Activated T-cell treated with anti-CD3 and anti-CD28 coated beads, Interleukin-2, amount 50 U/mL, for 72 hours (primary cell): ENCODE results near the gene LRRFIP1. TPM values are rescaled to one million over a fixed set of nuclear protein-coding genes. Genes with fewer than 3 reads are reported as not detected.
A peak's percentile ranks its signal among the peaks of the same experiment; 100 is the strongest.

Experiments
- ATAC-seq, 2 donors: fragments of 150-1000 bp; cut with Tn5 transposase; replicated peaks in 1 of 2; 2 replicates each; pipeline ENCODE4 v1.10.0; 2021; ENCODE audit warnings: moderate library complexity in 2 of 2, mild to moderate bottlenecking in 1 of 2
- DNase-seq, 2 donors: peaks; one replicate each; pipeline ENCODE4 v3.0.0; 2021 to 2022; ENCODE audit warnings: mixed read lengths in 1 of 2
- H3K27ac Mint-ChIP-seq: one replicate; pipeline ENCODE4 v1.8.0; 2022; ENCODE audit warnings: mild to moderate bottlenecking, moderate library complexity, mixed read lengths
- H3K27me3 Mint-ChIP-seq: one replicate; pipeline ENCODE4 v1.8.0; 2022; ENCODE audit warnings: low read depth, mixed read lengths
- H3K36me3 Mint-ChIP-seq, 2 donors: one replicate each; pipeline ENCODE4 v1.8.0; 2022; ENCODE audit warnings: mixed read lengths in 2 of 2, mild to moderate bottlenecking in 1 of 2; ENCODE audit not compliant: insufficient read depth in 2 of 2
- H3K4me1 Mint-ChIP-seq: one replicate; pipeline ENCODE4 v1.8.0; 2022; ENCODE audit warnings: low read depth, mixed read lengths
- H3K4me3 Mint-ChIP-seq, 2 donors: one replicate each; pipeline ENCODE4 v1.8.0; 2022; ENCODE audit warnings: mild to moderate bottlenecking in 2 of 2, mixed read lengths in 2 of 2, moderate library complexity in 2 of 2
- H3K9me3 Mint-ChIP-seq, 2 donors: one replicate each; pipeline ENCODE4 v1.8.0; 2022; ENCODE audit warnings: mixed read lengths in 2 of 2
- total RNA-seq, 2 donors: library from RNA; stranded (reverse); gene quantifications; one replicate each; pipeline ENCODE4 v1.2.3, GENCODE V29; 2022

The LRRFIP1 gene
- total RNA-seq, 2 donors from 2014 or later = 198 to 239 TPM

DNA sequence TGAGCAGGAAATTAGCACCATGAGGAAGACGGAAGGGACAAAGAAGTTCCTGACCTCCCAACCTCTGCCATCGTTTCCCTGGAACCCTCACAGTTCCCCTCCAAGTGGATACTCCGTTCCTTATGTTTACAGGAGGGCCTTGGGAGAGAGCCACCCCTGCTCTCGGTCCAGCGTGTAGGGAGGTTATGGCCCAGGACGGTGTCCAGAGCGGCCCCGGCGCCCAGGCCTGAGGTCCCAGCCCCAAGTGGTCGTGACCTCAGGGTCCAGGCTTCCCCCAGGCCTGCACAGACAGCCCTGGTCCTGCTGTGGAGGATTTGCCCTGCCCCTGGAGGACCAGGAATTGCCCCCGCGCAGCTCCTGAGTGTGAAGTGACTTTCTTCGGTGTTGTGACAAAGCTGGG lies 109.4 kb downstream of the LRRFIP1 start:
- Mint-ChIP-seq H3K27ac (peak overlapping the region; percentile 60), H3K4me1 (peaks cover 47% of the 10 kb centered on the region)

GRCh38 chr2:237737196-237737865 lies 109.9 kb downstream of the LRRFIP1 start:
- H3K9me3 Mint-ChIP-seq = no peaks in the 10 kb centered on the region
- DNase-seq (no peak), ATAC-seq (no peak)
- H3K36me3 Mint-ChIP-seq = peaks cover 7 to 18% of the 10 kb centered on the region in 2 donors
- no peaks in the 10 kb centered on the region for H3K27me3 Mint-ChIP-seq
- peaks cover 42% of the 10 kb centered on the region for H3K4me1 Mint-ChIP-seq
- H3K4me3 Mint-ChIP-seq = no peak overlapping the region
- H3K27ac Mint-ChIP-seq = peak overlapping the region; percentile 75

More for the DNA sequence above, 109.4 kb downstream of the LRRFIP1 start:
- no peaks in the 10 kb centered on the region for H3K9me3 Mint-ChIP-seq
- DNase-seq = no peak
- no peak for ATAC-seq
- no peak overlapping the region for H3K4me3 Mint-ChIP-seq
- H3K36me3 Mint-ChIP-seq = peaks cover 7 to 18% of the 10 kb centered on the region in 2 donors
- no peaks in the 10 kb centered on the region for H3K27me3 Mint-ChIP-seq

- DNase-seq (no peak), ATAC-seq (no peak)
- Mint-ChIP-seq H3K27ac (peak overlapping the region; percentile 75), H3K9me3 (no peaks in the 10 kb centered on the region), H3K4me1 (peaks cover 34% of the 10 kb centered on the region), H3K4me3 (no peak overlapping the region), H3K36me3 (peaks cover 7 to 18% of the 10 kb centered on the region in 2 donors), H3K27me3 (no peaks in the 10 kb centered on the region)
Measured at GRCh38 chr2:237738255-237738654, 110.9 kb downstream of the LRRFIP1 start.

- ATAC-seq (no peak), DNase-seq (no peak)
- H3K4me3 Mint-ChIP-seq = no peak overlapping the region
- no peaks in the 10 kb centered on the region for H3K9me3 Mint-ChIP-seq
- H3K36me3 Mint-ChIP-seq = peaks cover 9 to 18% of the 10 kb centered on the region in 2 donors
- H3K4me1 Mint-ChIP-seq = peaks cover 37% of the 10 kb centered on the region
- no peaks in the 10 kb centered on the region for H3K27me3 Mint-ChIP-seq
- peak overlapping the region; percentile 25 for H3K27ac Mint-ChIP-seq
Measured at GRCh38 chr2:237739101-237739500, 111.7 kb downstream of the LRRFIP1 start.

- no peak for ATAC-seq
- H3K4me1 Mint-ChIP-seq = peaks cover 40% of the 10 kb centered on the region
- H3K27ac Mint-ChIP-seq = peak overlapping the region; percentile 93
- DNase-seq = no peak
- H3K36me3 Mint-ChIP-seq = peaks cover 12% of the 10 kb centered on the region in 2 donors
- H3K27me3 Mint-ChIP-seq = no peaks in the 10 kb centered on the region
- no peak overlapping the region for H3K4me3 Mint-ChIP-seq
- H3K9me3 Mint-ChIP-seq = no peaks in the 10 kb centered on the region
Measured at GRCh38 chr2:237742191-237742590, 114.8 kb downstream of the LRRFIP1 start.

DNA sequence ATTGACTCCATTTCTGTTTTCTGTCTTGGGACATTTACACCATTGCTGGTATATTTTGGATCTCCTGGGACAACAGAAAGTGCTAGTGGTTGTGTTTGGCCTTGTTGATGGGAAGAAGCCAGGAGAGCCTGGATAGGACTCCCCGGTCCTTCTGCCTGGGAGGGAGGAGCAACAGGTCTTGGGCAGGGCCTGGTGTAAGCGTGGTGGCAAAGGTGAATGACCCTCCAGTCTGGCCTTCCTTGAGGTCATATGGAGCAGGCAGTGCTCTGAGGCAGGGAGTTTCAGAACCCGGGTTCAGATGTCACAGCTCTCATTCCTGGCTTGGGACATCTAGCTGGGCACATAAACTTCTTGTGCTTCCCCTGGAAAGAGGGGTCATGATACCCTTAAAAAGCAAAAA lies 115.2 kb downstream of the LRRFIP1 start:
- H3K4me1 Mint-ChIP-seq = peaks cover 40% of the 10 kb centered on the region
- no peak overlapping the region for H3K4me3 Mint-ChIP-seq
- peaks cover 10% of the 10 kb centered on the region in 2 donors for H3K36me3 Mint-ChIP-seq
- H3K27ac Mint-ChIP-seq = peak overlapping the region; percentile 93
- no peaks in the 10 kb centered on the region for H3K27me3 Mint-ChIP-seq
- no peak for DNase-seq
- ATAC-seq = no peak
- H3K9me3 Mint-ChIP-seq = no peaks in the 10 kb centered on the region

DNA sequence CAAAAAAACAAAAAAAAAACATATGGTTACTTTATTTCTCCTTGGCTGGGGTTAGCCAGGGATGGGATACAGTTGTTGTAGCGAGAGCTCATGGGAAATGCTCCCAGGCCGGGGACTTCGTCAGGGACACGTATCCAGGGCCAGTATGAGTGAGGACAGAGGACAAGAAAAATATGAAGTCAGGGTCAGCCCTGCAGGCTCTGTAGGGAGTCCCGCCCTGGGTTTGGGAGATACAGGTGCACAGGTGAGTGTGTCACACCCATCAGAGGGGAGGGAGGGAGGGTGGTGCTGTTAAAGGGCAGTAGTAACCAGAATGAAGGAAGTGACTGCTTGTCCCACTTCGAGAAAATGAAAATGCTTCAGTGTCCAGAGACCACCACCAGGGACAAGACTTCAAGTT lies 115.6 kb downstream of the LRRFIP1 start:
- Mint-ChIP-seq H3K9me3 (no peaks in the 10 kb centered on the region), H3K36me3 (peaks cover 6 to 7% of the 10 kb centered on the region in 2 donors), H3K4me1 (peaks cover 36% of the 10 kb centered on the region), H3K4me3 (no peak overlapping the region), H3K27ac (peak overlapping the region; percentile 93), H3K27me3 (no peaks in the 10 kb centered on the region)
- ATAC-seq (no peak), DNase-seq (no peak)

DNA sequence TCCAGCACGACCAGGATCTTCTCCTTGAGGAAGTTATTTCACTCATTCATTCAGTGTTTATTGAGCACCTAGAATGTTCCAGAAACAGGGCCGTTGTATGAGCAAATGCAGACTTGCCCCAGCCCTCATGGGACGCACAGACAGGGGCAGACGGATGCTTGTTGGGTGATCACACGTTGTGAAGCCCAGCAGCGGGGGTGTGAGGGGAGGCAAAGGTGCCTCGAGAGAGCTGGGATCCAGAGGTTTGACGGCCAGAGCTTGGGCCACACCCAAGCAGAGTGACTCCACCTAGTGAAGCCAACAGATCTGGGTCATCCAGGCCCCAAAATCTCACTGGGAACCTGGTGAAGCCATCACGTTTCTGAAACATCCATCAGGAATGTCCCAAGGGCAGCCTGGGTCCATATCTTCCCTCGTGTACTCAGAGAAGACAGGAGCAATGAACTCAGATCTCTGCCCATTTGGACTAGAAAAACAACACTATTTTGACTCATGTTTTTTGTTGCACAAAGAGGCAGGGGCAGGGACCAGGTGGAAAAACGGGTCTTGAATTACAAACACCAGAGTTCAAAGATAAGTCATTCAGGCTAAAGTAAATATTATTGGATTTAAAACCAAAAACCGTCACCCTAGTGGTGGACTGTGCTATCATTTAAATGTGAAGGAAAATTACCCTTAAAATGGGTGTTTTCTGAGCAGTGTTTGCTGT lies 116.3 kb downstream of the LRRFIP1 start:
- peaks cover 9 to 11% of the 10 kb centered on the region in 2 donors for H3K36me3 Mint-ChIP-seq
- no peak for DNase-seq
- H3K27me3 Mint-ChIP-seq = no peaks in the 10 kb centered on the region
- ATAC-seq = no peak
- H3K4me3 Mint-ChIP-seq = no peak overlapping the region
- peaks cover 31% of the 10 kb centered on the region for H3K4me1 Mint-ChIP-seq
- no peaks in the 10 kb centered on the region for H3K9me3 Mint-ChIP-seq
- H3K27ac Mint-ChIP-seq = peak overlapping the region; percentile 86

- Mint-ChIP-seq H3K9me3 (no peaks in the 10 kb centered on the region), H3K4me1 (peaks cover 31% of the 10 kb centered on the region), H3K4me3 (no peak overlapping the region), H3K36me3 (peaks cover 10 to 14% of the 10 kb centered on the region in 2 donors), H3K27ac (peak overlapping the region; percentile 86), H3K27me3 (no peaks in the 10 kb centered on the region)
- ATAC-seq (no peak), DNase-seq (no peak)
Measured at GRCh38 chr2:237744270-237744612, 116.9 kb downstream of the LRRFIP1 start.

- no peaks in the 10 kb centered on the region for H3K9me3 Mint-ChIP-seq
Measured at GRCh38 chr2:237744613-237745249, 117.3 kb downstream of the LRRFIP1 start.

DNA sequence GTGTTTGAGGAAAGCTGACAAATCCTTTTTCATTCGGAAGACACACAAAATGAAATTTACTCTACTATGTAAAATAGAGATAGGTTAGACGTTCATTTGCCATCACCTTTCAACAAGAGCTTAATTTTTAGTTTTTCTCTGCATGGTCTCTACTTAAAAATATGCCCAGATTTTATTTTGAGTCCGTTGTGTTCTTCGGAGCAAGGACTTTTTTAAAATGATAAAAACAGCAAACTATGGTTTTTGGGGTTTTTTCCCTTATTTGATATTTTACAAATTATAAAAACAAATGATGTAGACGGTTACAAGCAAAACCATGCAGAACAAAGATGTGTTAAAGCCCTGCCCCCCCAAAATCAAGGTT lies 117.8 kb downstream of the LRRFIP1 start:
- no peak for ATAC-seq
- no peak overlapping the region for H3K4me3 Mint-ChIP-seq
- no peak for DNase-seq
- H3K4me1 Mint-ChIP-seq = peaks cover 31% of the 10 kb centered on the region
- peak overlapping the region; percentile 86 for H3K27ac Mint-ChIP-seq
- H3K9me3 Mint-ChIP-seq = no peaks in the 10 kb centered on the region
- H3K36me3 Mint-ChIP-seq = peaks cover 12 to 19% of the 10 kb centered on the region in 2 donors
- H3K27me3 Mint-ChIP-seq = no peaks in the 10 kb centered on the region

More at GRCh38 chr2:237744613-237745249, 117.3 kb downstream of the LRRFIP1 start:
- Mint-ChIP-seq H3K4me1 (peaks cover 32% of the 10 kb centered on the region), H3K27me3 (no peaks in the 10 kb centered on the region), H3K36me3 (peaks cover 12 to 19% of the 10 kb centered on the region in 2 donors), H3K27ac (peak overlapping the region; percentile 86), H3K4me3 (no peak overlapping the region)
- DNase-seq (peak; percentile 73 to 82), ATAC-seq (peak; percentile 79 to 84)

DNA sequence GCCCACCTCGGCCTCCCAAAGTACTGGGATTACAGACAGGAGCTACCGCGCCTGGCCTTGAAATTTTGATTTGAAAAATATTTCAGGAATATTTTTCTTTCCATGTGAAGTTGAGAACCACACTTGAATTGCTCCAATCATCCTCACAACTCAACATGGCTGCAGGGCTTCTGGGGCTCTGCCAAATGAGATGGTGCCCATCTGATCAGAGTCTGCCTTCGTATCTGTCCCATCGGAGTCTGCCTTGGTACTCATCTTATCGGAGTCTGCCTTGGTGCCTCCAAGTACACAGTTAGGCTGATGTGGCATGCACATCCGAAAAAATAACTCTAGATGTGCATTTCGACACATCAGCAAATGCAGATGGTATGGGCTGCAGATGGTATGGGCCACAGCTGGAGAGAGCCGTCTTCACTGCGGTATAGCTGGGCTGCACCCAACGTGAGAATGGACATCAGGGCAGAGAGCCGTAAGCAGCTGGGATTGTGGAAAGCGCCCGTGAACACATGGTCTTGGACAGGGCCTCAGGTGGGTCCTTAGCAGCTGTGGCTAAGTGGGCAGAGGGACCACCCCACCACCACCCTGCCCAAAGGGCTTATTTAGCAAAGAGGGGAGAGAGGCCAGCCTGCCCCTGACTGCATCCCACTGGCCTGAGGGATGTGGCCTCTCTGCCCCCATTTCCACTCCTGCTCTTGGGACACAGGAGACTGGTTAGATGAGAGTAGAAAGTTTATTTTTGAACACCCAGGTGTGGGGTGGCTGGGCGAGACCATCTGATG lies 119.1 kb downstream of the LRRFIP1 start:
- H3K36me3 Mint-ChIP-seq = peaks cover 18 to 25% of the 10 kb centered on the region in 2 donors
- peaks cover 27% of the 10 kb centered on the region for H3K4me1 Mint-ChIP-seq

DNA sequence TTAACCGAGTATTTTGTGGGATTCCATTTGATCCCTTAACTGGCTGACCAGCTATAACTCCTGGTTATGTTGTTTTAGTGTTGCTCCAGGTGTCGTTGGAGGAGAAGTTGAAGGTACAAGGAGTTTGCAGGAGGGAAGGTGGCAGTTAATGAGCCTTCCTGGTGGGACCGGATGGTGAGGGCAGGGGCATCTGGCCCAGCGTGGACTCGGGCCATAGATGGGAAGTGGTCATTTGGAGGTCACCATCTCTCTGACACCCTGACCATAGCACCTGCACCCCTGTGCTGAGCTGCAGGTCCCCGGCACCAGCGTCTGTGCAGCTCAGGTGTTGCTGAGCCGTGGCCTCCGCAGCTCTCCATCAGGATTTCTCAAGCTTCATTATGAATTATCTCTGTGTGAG lies 119.8 kb downstream of the LRRFIP1 start:
- H3K36me3 Mint-ChIP-seq = peaks cover 22 to 27% of the 10 kb centered on the region in 2 donors
- peaks cover 33% of the 10 kb centered on the region for H3K4me1 Mint-ChIP-seq
- no peaks in the 10 kb centered on the region for H3K27me3 Mint-ChIP-seq
- ATAC-seq (no peak), DNase-seq (no peak)
- no peaks in the 10 kb centered on the region for H3K9me3 Mint-ChIP-seq
- H3K27ac Mint-ChIP-seq = peak overlapping the region; percentile 33
- no peak overlapping the region for H3K4me3 Mint-ChIP-seq

More for the DNA sequence above, 119.1 kb downstream of the LRRFIP1 start:
- Mint-ChIP-seq H3K9me3 (no peaks in the 10 kb centered on the region), H3K4me3 (no peak overlapping the region), H3K27ac (peak overlapping the region; percentile 54), H3K27me3 (no peaks in the 10 kb centered on the region)
- DNase-seq = no peak
- ATAC-seq = no peak
